Kidney capillary endothelial cell (primary cell): Measurements from ENCODE around the gene KIAA1217.
A peak's percentile ranks its signal among the peaks of the same experiment; 100 is the strongest.

Experiments
- DNase-seq: peaks from one replicate; pipeline ENCODE4 v3.0.0-alpha.2; 2018; ENCODE audit warnings: low spot score

The KIAA1217 gene

DNA sequence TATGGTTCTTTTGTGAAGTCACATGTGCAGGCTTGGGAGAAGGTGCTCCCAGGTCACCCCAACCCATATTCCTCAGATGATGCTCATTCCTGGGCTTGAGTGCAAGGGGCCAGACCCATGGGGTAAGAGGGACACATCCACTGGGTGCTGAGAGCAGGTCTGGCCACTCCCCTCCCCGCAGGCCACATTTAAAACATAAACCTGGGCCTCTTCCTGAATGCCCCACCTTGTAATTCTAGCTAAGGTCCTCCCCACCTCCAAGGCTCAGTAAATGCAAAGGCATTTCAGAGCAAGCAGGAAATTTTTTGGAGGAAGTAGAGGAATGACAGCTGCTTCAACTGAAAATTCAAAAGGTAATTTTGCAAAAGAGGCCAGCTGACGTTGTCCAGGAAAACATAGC, 342.2 kb downstream of the KIAA1217 start:
- no peak for DNase-seq

DNA sequence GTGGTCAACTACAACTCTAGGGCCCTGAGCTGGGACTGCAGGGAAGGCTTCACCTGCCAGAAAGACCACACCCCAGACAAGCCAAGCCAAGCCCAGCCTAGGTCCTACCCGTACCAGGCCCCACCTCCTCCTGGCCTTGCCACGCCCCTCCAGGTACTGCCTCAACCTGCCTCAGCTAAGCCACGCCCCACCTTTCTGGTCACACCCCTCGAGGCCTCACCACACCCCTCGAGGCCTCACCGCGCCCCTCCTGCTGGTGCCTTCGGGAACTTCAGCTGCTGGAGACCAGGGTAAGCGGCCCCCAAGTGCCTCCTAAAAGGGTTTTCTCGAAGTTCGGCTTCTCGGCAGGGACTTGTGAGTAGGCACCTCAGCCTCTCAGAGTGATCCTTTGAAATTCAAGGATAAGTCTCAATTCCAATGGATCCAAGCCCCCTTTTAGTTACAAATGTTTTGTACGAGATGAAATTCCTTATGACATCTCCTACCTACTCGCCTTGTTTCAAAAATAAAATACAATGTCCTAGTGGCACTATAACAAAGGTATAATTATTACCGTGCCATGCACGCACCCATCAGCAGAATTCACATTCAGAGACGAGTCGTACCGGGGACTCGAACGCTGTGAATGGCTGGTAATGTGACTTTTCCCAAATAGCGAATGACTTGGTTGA, 343.5 kb downstream of the KIAA1217 start:
- DNase-seq, result no peak

DNA sequence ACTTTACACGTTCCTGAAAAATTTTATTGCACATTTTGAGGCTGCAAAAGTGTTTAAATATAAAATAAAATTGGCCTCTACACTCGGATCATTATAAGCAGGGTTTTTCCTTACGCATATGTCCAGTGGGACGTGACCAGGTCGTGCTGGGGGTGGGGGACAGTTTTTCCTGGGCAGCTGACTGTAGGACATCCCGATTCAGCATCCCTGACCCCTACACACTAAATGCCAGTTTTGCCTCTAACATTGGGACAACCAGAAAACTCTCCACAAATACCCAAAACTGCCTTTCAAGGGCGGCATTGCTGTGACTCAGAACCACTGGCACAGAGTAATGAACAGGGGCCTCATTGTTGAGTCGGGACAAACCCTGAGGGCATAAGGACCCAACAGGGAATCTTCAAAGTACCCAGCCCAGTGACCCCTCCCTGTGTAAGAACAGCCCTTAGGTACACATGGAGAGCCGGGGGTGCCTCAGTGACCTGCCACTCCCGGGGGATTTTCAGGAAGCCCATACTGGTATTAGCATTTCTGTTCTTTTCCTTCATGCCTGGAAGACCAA, 344.2 kb downstream of the KIAA1217 start:
- no peak for DNase-seq

DNA sequence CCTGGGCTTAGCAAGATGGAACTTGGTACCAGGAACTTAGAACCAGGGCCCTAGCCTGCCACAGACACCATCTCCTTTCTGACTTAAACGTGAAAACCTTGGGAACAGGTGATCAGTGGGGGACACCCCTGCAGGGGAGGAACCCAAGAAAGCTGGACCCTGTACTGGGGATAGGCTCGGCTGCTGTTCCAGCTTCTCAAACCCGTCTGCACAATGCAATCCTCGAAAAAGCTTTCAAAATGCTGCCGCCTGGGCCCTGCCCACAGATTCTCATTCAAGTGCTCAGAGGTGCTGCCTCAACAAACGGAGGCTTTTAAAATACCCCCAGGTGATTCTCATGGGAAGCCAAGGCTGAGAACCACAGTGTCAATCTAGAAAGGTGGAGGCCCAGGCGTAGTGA, 345.1 kb downstream of the KIAA1217 start:
- DNase-seq, result no peak

DNA sequence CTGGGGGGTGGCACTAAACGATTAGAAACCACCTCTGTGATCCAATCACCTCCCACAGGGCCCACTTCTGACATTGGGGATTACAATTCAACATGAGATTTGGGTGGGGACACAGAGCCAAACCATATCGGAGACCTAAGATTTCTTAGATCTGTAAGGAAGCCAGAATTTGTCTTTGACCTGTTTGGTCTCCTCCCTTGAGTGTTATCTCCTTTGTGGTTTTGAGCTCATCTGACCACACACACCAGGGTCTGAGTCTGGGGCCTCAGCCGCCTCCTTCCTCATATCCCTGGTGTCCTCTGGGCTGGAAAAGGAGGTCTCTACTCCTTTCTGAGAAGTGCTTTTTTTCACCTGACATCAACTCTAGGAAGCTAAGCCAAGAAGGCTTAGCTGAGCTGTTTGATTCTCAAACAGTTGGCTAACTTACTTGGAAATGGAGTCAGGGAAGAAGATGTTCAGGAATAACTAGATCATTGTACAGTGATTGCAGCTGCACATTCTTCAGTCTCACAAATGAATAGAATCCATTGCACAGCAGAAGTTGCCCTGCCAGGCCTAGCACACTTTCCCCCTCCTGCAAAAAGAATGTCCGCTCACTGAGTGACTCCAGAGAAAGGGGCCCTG, 347.3 kb downstream of the KIAA1217 start:
- DNase-seq, result peak; percentile 7

DNA sequence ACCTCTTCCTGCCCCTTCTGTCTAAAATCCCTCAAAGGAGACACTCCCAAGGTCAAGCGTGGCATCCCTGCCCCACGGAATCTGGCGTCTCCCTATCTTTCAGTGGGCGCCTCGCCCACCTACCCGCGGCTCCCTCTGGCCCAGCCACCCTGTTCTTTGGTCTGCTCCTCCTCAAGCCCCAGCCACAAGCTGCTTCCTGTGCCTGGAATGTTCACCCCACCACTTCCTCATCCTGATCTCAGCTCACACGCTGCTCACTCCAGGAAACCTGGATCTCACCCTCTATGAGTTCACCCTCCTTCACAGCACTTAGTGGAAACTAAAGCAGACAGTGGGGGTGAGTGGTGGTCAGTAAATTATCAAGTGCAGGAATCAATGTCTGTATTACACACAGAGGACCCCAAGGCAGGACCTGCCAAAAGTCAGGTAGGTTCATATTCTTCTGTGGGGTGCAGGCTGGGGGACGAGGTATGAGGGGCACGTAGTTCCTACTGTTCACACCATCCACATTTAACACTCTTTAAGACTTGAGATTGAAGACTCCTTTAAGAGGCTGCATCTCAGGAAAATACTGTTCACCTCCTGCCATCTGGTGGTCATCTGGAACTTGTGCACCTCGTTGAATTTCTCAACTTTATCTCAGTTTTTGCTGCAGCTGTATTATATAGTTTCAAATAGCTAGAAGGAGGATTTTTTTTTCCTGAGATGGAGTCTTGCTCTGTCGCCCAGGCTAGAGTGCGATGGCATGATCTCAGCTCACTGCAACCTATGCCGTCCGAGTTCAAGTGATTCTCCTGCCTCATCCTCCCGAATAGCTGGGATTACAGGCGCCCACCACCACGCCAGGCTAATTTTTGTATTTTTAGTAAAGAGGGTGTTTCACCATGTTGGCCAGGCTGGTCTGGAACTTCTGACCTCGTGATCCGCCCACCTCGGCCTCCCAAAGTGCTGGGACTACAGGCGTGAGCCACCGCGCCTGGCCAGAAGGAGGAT, 348.1 kb downstream of the KIAA1217 start:
- peak; percentile 68 for DNase-seq

DNA sequence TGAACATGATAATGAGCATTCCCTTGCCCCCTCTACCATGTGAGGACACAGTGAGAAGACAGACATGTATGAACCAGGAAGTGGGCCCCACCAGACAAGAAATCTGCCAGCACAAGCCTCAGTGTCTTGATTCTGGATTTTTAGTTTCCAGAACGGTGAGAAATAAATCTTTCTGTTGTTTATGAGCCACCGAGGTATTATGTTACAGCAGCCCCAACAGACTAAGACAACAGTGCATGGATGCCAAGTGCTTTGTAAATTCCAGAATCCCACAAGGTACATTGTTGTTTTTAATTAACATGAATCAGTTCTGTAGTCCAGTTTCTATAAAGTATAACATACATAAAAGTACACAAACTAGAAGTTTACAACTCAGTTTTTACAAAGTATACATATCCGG, 352.5 kb downstream of the KIAA1217 start:
- no peak for DNase-seq

DNA sequence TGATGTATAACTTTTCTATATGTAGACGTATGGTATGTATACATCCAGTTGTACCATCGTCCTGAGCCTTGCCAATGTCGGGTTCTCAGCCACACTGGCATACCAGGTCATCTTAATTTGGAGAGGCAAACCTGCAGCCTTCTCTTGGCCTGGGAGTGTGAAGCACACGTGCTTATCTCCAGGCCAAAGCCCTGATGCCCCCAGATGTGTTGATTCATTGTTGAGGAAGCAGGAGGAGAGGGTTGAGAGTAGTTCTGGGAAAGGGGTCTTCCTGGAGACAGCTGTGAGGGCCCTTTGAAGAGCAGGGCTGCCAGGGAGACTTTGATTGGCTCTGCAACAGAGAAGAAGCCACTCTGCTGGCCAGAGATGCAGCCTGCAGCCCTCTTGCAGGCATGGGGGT, 359.1 kb downstream of the KIAA1217 start:
- no peak for DNase-seq

DNA sequence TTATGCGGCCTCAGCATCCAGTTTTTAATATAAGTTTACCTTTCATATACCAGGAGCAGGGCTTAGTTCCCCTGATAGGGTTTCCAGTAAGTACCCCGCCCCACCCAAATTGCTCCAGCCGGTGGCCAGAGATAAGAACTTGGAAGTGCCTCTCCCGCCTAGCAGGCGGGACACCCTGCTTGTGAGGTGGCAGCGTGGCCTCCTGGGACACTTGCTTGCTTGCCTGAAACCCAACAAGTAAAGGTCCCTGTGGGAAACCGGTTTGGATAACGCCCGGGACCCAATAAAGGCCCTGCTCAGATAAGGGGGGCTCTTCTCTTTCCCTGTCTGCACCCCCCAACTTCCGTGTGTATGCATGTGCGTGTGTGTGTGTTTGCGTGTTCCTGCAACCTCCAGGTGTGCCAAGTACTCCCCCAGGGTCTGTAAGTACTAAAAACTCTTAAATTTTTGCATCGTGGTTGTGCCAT, 360.4 kb downstream of the KIAA1217 start:
- no peak for DNase-seq

DNA sequence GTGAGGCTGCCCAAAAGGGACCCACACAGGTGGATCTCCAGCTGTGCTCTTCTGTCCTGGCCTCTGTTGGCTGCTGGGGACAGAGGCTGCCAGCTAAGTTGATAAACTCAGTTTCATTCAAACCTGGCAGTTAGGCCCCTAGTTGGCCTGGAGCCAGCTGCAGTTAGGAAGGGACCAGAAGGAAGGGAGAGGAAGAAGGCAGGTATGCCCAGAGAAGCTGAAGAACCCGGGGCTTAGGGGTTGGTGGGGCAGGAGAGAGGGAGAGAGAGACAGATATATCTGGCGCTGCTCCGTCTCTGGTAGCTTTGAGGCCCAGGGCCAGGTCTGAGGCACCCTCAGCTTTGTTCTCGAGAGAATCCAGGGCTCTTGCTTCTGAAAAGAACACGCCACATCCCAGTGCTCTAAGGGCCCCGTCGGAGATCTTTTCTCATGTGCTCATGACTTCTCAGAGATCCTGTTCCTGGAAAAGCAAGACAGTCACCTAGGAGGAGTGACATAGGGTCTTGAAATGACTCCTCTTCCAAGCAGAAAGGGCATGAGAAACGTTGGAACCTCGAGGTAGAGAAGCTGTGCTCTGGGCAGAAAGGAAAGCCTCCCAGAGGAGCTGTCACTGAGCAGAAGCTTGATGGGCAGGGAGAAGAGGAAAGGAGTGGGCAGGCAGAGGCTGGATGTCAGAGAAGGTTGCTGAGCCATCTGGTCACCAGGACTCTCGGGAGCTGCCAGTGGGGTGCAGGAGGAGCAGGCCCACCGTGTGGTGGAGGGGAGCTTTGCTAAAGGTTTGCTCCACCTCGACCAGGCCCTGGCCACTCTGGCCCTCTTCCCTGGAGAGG, 361.1 kb downstream of the KIAA1217 start:
- no peak for DNase-seq

DNA sequence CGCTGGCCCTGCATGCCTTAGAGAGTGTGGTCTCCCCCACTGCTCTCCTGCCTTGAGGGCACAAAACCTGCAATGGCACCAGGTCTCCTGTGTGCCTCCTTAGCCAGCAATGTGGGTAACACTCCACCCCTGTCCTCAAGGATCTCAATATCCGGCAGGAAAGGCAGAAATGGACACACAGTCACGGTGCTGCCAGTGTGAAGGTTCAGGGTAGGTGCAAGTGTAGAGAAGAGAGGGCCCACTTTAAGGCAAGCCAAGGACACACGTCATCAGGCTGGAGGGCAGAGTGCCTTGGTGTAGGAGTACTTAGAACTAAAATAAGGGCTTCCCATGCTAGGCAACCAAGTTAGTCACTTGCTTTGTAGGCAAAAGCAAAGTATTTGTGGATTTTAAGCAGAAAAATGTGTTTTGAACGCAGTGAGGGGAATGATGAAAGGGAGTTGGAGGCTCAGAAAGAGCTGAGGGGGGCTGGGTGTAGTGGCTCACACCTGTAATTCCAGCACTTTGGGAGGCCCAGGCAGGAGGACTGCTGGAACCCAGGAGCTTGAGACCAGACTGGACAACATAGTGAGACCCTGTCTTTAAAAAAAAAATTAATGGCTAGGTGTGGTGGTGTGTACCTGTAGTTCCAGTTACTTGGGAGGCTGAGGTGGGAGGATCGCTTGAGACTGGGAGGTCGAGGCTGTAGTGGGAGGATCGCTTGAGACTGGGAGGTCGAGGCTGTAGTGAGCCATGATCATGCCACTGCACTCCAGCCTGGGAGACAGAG, 361.9 kb downstream of the KIAA1217 start:
- DNase-seq, result no peak

DNA sequence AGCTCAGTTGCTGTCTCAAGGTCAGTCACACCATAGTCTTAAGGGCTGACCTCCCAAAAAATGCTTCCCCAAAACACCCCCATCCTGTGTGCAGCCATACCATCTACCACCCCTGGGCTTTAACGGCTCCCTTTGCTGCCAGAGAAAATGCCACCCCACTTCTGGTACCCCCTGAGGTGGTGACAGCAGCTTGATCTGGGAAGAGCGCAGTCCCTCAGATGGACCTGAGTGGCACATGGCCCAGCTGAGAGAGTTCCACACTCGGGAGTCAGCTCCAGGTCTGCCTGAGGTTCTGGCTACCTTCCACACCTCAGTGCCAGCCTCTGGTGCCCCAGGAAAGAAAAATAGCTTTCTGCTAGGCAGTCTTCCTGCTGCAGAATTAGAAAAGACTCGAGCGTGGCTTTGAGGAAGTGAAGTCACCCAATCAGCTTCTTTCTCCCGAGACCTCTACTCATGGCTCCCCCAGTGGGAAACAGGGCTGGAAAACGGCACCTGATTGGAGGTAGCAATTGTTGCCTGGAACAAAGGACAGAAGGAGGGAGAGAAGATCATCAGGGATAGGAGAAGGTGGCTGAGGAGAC, 363.0 kb downstream of the KIAA1217 start:
- DNase-seq, result no peak

DNA sequence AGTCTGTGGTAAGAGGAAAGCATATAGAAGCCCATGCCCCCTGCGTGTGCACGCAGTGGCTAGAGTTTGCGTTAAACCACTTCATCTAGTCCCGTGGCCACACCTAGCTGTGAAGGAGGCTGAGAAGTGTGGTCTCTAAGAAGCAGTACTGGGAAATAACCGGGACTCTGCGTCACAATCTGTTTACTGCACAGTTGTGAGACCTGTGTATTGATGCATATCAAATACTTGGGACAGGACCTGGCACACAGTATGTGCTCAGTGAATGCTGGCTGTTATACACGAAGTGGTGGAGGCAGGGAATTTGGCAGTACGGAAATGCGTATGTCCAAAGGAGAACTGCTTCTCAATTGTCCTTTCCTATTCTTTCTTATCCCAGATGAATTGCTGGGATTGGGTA, 365.2 kb downstream of the KIAA1217 start:
- DNase-seq, result no peak

DNA sequence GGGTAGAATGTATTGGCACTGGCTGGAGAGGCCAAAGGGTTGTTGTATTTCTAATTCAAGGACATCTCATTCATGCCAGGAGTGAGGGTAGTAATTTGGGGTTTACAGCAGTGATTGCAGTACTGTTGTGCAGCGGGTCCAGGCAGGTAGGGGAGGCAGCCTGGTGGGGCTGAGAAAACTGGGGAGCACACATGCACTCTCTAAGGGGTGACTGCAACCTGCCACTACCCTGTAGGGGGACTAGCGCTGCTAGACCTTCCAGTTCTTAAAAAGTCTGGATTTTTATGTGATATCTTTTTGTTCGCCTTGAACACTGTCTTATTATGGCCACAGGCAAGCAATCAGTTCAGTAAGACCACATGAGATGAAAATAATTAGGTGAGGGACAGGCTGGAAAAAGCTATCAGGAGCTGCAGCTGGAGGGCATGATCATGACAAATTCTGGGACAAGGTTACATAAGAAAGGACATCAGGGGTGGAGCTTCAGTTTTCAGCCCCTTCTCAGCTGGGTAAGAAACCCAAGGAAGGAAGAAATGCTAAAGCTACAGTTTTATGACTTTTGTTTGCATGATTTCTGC, 365.7 kb downstream of the KIAA1217 start:
- DNase-seq, result no peak

DNA sequence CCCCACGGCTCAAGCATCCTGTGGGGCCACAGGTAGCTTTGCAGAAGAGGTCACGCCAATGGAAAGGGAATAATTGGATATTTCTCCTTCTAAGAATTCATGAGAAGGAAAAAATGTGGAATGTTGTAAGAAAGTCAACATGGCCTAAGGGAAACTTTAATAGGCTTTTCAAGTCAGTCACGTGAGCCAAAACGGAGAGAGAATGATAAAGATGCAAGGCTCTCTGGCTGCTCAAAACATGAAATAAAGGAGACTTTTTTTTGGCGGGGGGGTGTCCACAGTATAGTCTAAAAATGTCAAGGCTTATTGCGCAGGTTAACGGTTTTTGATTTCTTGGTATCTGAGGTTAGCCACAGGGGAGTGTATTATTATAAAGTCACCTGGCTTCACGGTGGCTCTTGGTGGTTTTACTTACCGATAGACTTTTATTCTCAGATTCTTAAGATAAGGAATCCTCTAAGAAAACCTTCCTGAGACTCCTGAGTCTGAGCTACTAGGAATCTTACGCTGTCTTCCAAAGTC, 366.6 kb downstream of the KIAA1217 start:
- DNase-seq, result no peak

DNA sequence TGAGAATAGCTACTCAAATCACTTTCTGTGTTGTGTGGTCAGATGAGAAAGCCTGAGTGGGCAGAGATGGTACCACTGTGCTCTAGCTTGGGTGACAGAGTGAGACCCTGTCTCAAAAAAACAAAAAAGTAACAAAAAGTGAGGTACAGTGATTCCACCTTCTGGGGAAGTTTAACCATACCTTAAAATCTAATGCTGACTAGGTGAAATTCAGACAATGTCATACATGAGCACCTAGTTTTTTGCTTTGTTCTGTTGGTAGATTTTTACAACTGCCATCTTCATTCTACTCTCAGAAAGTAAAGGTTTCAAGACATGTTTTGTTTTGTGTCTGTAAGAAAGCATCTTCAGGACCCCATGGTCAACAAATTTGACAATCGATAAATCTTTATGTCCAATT, 370.5 kb downstream of the KIAA1217 start:
- no peak for DNase-seq

DNA sequence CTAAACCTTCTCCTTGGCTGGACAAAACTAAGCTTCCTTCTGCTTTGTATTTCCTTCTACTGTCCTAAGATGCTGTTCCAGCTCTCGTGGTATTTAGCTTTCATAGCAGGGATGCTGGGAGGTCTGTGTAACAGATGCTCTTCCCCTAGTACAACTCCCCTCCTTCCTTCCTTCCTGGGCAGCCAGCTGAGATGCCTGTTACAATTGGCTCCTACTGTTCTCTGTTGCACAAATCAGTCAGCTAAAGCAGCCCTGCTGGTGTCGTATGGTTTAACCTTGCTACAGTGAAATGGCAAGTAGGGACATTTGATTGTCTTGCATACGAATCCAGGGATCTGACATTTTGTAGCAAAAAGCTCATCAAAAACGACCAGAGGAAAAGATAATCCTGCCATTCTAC, 371.0 kb downstream of the KIAA1217 start:
- no peak for DNase-seq

DNA sequence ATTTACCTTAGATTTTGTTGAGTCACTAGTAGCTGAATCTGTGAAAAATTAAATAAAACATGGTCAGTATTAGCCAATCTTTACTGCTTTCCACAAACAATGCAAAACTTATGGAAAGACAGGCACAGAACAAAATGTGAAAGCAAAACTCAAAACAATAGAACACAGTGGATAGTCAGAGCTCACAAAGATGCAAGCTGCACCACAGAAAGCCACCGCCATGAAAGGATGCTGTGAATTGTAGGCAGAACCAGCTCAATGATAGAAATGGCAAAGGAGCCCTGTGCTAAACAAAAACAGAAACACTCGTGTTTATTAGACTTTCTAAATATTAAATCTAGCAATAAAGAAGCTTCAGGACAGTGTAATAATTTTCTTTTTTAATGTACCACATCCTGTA, 380.3 kb downstream of the KIAA1217 start:
- DNase-seq, result no peak

DNA sequence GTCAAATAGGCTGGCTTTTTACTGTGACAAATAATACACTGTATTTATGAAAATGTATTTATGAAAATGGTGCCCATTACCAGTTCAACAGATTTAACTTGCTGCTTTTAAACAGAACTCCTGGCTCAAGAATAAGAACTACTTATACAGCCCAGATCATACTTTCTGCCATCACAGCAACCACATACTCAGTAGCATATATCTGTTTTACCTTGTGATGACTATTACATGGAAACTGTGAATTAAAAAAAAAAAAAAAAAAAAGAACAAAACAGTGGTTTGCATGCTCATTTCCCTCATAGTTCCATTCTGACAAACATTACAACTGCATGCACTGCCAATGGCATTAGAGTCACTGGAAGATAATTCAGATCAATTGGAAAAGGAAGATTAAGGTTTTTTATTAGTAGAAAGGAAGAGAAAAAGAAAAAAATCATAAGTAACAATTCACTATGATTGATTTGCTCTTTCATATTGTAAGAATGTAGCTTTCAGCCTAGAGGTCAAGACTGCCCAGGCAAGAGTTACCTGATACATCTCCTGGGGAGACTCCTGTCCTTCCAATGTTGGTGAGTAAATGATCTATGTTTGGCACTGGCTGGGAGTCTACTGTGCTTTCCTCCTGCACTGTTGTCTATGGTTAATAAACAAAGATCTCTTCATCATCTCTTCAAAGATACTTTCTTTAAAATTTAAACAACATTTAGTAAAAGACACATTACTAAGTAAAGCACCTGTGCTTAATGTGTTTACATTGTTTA, 381.9 kb downstream of the KIAA1217 start:
- DNase-seq, result no peak
